Panc1 (cell line): ENCODE measurements around the gene MORN2.
A peak's percentile ranks its signal among the peaks of the same experiment; 100 is the strongest.

ENCODE experiments used
- CTCF ChIP-seq: fragments of 450-650 bp; IDR thresholded peaks from 2 replicates; pipeline ENCODE4 v1.5.1; 2017; ENCODE audit warnings: mild to moderate bottlenecking
- POLR2AphosphoS5 ChIP-seq: IDR thresholded peaks from 2 replicates; pipeline ENCODE4 v1.6.1; 2012; ENCODE audit warnings: mild to moderate bottlenecking, low read depth, low read length, moderate library complexity
- REST ChIP-seq, 2 experiments: IDR thresholded peaks; 2 replicates each; pipeline ENCODE4 v1.6.1; 2011 to 2012; ENCODE audit warnings: low read depth in 2 of 2, control low read depth in 1 of 2, low read length in 1 of 2, mild to moderate bottlenecking in 1 of 2, moderate library complexity in 1 of 2; ENCODE audit not compliant: insufficient read depth in 1 of 2
- SIN3A ChIP-seq: IDR thresholded peaks from 2 replicates; pipeline ENCODE4 v1.6.1; 2012; ENCODE audit warnings: low read depth, mild to moderate bottlenecking, low read length, moderate library complexity, borderline replicate concordance; ENCODE audit not compliant: insufficient read depth
- TCF7L2 ChIP-seq: IDR thresholded peaks from 2 replicates; pipeline ENCODE4 v1.6.1; 2011; ENCODE audit warnings: mild to moderate bottlenecking, low read depth, low read length, inconsistent platforms

GRCh38 chr2:38835015-38835601 is 40.7 kb upstream of the MORN2 start:
- TF ChIP-seq CTCF (peak; percentile 75), POLR2AphosphoS5 (no peak), SIN3A (no peak), REST (IDR thresholded peaks at IDR 0.05; ENCODE audit: insufficient read depth in 1 of 2, low read depth in 2 of 2, low read length in 1 of 2) (no peak), TCF7L2 (no peak)
